GM12873 (cell line): ENCODE results near the gene SLC35E1.

Source experiments
- CTCF ChIP-seq: IDR thresholded peaks from 2 replicates; pipeline ENCODE4 v1.5.1; 2012; ENCODE audit warnings: low read depth, mild to moderate bottlenecking, moderate library complexity, low read length, control low read depth; ENCODE audit not compliant: insufficient read depth; ENCODE audit errors: missing control alignments

The SLC35E1 gene

GRCh38 chr19:16605553-16605994, 33.4 kb upstream of the SLC35E1 start:
- TF ChIP-seq CTCF, result no peak

DNA sequence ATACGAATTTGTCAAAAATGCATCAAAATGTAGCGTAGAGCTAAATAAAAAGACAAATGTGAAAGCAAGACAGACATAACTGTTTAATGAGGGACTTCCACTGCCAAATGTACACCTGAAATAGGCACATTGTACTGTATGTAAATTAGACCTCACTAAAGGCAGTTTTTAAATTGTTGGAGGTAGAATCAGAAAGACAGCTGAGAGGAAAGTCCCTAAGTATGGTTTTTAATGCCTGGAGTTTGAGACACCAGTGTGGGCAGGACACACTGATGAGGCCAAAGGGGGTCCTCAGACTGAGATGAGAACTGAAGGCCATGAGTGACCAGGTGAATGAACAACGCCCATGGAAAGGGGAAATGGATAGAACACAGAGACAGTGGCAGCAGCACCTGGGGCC, 32.9 kb upstream of the SLC35E1 start:
- TF ChIP-seq CTCF, result no peak

DNA sequence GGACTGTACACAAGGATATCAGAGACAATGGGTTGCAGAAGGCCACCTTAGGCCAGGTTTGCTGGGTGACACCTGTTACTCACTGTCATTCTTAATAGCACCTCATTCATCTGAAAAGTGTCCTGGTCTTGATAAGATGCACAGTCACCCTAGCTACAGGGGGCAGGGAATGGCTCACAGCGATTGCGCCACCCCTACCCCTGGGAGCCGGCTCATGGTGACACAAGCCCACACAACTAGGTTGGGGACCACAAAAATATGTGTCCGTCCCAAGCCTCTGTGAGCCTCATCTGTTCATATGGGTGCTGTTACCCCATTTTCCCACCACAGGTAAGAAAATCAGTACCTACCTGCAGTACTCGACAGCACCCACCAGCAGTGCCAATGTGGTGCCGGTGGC, 32.4 kb upstream of the SLC35E1 start:
- no peak for TF ChIP-seq CTCF

DNA sequence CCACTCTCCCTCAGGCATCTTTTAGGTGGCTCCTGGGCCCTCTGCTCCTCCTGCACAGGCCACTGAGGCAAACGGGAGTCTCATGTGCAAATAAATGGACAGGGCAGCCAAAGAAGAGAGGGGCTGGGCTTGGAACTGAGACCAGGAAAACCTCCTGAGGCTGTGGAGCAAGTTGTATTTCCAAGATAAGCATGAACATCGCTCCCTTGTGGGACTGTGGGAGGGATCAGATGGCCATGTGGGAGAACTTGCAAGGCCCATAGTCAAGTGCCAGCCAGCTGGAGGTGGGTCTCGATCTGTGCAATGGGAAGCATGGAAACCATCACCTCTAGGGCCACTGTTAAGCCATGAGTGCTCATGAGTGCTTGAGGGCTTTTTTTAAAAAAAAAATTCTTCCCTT, 30.9 kb upstream of the SLC35E1 start:
- no peak for TF ChIP-seq CTCF

DNA sequence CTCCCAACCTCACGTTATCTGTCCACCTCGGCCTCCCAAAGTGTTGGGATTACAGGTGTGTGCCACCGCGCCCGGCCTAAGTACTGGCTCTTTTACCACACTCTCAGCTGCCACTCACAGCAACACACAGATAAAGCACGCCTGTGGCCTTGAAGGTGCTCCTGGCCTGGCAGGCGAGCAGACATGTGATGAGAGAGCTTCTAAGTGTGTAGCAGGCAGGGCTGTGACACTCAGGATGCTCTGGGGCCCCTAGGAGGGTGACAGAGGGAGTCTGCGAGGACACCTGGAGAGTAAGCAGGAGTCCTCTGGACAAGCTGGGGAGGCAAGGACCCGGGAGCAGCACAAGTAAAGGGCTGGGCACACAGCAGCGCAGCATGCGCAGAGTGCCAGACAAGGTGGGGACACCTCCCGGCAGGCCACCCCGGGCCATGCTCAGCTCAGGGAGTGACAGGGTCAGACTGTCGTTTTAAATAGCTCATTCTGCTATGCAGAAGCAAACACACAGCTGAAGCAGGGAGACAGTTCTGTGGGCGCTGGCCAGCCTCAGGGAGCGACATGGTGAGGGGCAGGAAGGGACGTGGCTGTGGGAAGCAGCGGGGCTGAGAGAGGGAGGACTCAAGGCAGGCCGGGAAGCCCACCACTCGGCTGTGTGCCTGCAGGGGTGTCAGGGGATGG, 29.3 kb upstream of the SLC35E1 start:
- no peak for TF ChIP-seq CTCF

GRCh38 chr19:16600824-16601223, 28.6 kb upstream of the SLC35E1 start:
- no peak for TF ChIP-seq CTCF

DNA sequence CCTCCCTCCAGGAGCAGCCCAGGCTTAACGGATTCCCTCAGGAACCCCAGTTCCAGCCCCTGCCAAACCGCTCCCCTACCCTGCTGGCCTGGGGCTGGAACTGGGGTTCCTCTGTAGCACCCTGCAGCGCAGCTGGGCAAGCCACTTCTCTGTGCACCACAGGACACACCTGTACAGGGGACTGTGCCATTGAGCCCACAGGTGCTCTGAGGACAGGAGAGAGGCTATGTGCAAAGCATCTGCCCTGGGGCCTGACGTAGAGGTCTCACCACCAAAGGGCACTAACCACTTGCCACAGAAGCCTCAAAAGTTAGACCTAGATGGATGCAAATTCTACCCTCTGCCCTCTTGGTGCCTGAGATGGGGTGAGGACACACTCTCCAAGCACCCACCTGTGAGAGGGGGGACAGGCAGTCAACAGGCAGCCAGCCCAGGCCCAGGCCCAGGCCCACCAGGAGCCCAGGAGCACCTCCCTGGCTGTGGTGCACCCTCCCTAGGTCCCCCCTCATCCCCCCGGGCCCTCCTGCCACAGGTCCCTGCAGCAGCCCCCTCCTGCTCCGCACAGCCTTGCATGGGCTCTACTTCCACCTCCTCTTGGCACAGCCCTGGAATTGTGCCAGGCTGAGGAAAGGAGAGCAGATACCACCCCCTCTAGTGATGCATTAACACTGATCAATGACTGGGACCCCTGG, 27.6 kb upstream of the SLC35E1 start:
- TF ChIP-seq CTCF, result no peak
